ENCODE results near the gene HCN2.

The HCN2 gene

DNA sequence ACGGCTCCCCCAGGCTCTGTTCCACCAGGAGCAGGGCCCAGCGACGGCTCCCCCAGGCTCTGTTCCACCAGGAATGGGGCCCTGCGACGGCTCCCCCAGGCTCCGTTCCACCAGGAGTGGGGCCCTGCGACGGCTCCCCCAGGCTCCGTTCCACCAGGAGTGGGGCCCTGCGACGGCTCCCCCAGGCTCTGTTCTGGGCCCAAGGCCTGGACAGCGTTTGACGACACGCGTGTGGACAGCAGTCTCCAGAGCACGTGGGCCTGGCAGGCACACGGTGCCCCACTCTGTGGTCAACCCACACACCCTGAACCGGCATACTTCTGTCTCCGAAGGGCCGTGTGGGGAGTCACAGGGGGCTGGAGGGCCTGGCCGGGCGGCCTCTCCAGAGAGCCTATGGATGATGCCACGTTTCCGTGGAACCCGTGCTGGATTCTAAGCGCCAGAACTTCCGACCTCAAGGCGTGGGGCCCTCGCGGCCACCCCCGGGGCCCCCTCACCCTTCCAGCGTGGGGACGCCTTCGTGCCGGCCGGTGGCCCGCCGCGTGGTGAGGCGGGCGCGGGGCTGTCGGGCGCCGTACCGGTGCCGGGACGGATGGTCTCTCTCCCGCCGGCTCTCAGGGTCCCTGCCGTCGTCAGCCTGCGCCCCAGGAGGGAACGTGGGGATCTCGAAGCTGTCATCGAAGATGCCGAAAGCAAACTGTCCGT, 61.6 kb downstream of the HCN2 start:
- no peak for DNase-seq (ENCODE audit: low read depth)
- no peak overlapping the region for H3K4me3 ChIP-seq (ENCODE audit: low read length)
- TF ChIP-seq CTCF (IDR thresholded peaks at IDR 0.05; ENCODE audit: insufficient read depth, low read depth, low read length, missing control alignments): no peak

- no peak for DNase-seq (ENCODE audit: low read depth)
- no peak overlapping the region for H3K4me3 ChIP-seq (ENCODE audit: low read length)
- no peak for TF ChIP-seq CTCF (IDR thresholded peaks at IDR 0.05; ENCODE audit: insufficient read depth, low read depth, low read length, missing control alignments)
Observed at GRCh38 chr19:651991-652390, 62.3 kb downstream of the HCN2 start.

DNA sequence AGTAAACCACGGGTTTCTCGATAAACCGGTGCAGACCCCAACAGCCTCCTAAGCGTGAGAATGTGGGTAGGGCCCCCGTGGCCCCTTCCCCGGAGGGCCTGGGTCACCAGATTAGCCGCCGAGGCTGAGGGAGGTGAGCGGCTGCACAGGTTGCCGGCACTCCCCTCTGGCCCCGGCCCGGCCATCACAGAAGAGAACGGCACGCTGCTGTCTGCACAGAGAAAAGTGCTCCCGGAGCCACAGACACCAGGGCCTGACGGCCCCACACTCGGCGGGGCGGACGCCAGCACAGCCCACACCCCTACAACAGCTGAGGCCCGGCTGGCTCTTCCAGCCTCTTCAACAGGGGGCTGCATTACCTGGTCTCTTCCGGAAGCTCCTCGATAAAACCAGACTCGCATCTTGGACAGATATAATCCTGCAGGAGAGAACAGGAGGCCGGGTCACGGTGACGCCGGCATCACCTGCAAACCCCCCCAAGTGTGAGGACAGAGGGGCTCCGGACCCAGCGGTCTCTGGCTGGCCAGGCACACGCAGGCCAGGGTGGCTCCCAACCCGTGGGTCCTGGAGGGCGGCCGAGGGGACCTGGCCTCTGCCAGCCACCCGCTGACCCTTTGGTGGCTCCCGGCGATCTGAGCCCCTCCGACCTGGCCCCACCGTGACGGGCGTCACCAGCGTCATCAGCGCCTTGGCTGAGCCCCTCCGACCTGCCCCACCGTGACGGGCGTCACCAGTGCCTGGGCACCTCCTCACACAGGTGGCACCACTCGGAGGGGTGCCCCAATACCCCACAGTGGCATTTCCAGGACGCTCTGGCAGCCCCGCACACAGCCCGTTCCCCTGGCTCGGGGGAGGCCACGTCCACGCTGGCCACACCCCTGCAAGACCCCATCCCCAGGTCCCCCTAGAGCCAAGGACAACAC, 63.0 kb downstream of the HCN2 start:
- no peak for TF ChIP-seq CTCF (IDR thresholded peaks at IDR 0.05; ENCODE audit: insufficient read depth, low read depth, low read length, missing control alignments)
- no peak for DNase-seq (ENCODE audit: low read depth)
- H3K4me3 ChIP-seq (ENCODE audit: low read length): no peak overlapping the region

DNA sequence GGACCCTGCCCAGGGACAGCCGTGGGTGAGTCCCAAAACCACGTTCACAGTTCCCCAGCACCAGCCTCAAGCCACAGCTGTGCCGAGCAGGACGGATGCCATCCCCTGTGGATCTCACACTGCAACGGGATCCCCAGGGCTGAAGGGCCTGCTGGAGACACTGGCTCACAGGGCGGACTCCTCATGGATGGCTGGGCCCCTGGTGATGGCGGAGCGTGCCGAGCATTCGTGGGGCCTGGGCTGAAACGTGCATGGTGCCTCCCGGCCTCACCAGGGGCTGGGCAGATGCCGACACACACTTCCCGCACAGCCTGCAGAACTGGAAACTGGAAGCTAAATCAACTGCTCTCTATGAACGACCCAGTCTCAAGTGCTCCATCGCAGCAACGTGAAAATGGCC, 63.7 kb downstream of the HCN2 start:
- TF ChIP-seq CTCF (IDR thresholded peaks at IDR 0.05; ENCODE audit: insufficient read depth, low read depth, low read length, missing control alignments): no peak
- DNase-seq (ENCODE audit: low read depth): no peak
- H3K4me3 ChIP-seq (ENCODE audit: low read length): no peak overlapping the region

DNA sequence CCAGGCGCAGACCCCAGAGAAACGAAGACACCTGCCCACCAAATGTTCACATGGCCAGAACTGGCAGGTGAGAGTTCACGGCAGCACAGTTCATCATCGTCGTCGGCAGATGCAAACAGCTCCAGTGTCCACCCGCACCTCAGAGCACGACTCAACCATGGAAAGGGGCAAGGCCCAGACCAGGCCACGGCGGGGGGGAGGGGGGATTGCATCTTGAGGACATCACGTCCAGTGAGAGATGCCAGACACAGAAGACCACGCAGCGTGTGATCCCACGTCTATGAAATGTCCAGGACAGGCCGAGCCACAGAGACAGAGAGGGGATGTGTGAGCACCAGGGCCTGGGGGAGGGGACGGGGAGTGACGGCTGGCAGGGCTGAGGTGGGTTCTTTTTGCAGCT, 66.0 kb downstream of the HCN2 start:
- no peak for DNase-seq (ENCODE audit: low read depth)
- TF ChIP-seq CTCF (IDR thresholded peaks at IDR 0.05; ENCODE audit: insufficient read depth, low read depth, low read length, missing control alignments): no peak
- no peak overlapping the region for H3K4me3 ChIP-seq (ENCODE audit: low read length)

DNA sequence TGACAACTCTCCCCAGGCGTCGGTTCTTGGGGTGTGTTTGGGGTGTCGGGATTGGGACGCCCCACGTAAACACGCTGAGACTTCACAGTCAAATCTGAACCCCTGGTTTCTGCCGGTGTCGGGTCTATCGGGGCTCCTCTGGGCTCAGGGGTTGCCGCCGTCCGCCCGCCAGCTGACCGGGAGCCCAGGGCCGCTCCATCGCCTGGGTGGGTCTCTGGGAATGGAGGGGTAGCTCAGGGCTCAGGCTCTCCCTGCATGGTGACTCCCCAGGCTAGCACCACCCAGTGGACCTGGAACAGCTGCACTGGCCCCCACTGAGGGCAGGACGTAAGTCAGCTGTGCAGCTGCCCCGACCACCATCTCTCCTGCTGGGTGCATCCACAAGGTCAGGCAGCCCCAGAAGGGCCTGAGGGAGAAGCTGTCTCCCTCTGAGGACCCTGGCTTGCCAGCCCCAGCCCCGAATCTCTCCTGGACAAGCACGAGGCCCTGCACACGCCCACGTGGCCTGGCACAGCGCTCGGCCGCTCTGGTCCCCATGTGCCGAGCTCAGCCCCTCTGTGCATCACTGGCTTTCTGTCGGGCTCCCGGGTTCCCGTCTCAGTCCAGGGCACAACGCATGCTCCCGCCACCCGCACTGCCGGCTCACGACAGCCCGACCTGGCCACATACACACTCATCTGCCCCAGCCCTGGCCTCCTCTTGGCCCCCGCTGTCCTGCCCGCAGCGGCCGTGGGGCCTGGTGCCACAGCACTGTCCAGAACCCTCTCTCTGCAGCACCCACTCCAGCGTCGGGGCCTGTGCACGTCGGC, 67.3 kb downstream of the HCN2 start:
- no peak for TF ChIP-seq CTCF (IDR thresholded peaks at IDR 0.05; ENCODE audit: insufficient read depth, low read depth, low read length, missing control alignments)
- no peak overlapping the region for H3K4me3 ChIP-seq (ENCODE audit: low read length)
- no peak for DNase-seq (ENCODE audit: low read depth)
